MM.1S (cell line): ENCODE measurements around the gene LRRC1.

Experiments used
- DNase-seq: peaks from one replicate; pipeline ENCODE4 v3.0.0-alpha.2; 2015
- H2AFZ ChIP-seq: fragments of 300-600 bp; sonication (generic); 2 replicates; pipeline ENCODE4 v1.6.0; 2016; ENCODE audit warnings: antibody characterized with exemption, low read length
- H3F3A ChIP-seq: fragments of 300-600 bp; sonication (generic); 2 replicates; pipeline ENCODE4 v1.6.1; 2016; ENCODE audit warnings: mild to moderate bottlenecking, antibody characterized with exemption, low read length, moderate library complexity, mixed read lengths; ENCODE audit not compliant: insufficient read depth
- H3K27ac ChIP-seq: fragments of 300-600 bp; sonication (generic); 2 replicates; pipeline ENCODE4 v1.5.1; 2016; ENCODE audit warnings: mild to moderate bottlenecking, low read length
- H3K27me3 ChIP-seq: fragments of 300-600 bp; sonication (generic); replicated peaks from 2 replicates; pipeline ENCODE4 v1.6.0; 2016; ENCODE audit warnings: low read length; ENCODE audit not compliant: insufficient read depth
- H3K36me3 ChIP-seq: fragments of 300-600 bp; sonication (generic); replicated peaks from 2 replicates; pipeline ENCODE4 v1.6.1; 2016; ENCODE audit warnings: mild to moderate bottlenecking, low read length, mixed read lengths; ENCODE audit not compliant: insufficient read depth
- H3K4me1 ChIP-seq: fragments of 300-600 bp; sonication (generic); 2 replicates; pipeline ENCODE4 v1.6.1; 2016; ENCODE audit warnings: low read length, mixed read lengths
- H3K4me2 ChIP-seq: fragments of 300-600 bp; sonication (generic); 2 replicates; pipeline ENCODE4 v1.6.0; 2016; ENCODE audit warnings: low read depth, low read length
- H3K4me3 ChIP-seq: fragments of 300-600 bp; sonication (generic); 2 replicates; pipeline ENCODE4 v1.5.1; 2016; ENCODE audit warnings: low read length, mixed read lengths
- H3K79me2 ChIP-seq: fragments of 300-600 bp; sonication (generic); 2 replicates; pipeline ENCODE4 v1.6.1; 2016; ENCODE audit warnings: mixed run types, low read length, mixed read lengths
- H3K9ac ChIP-seq: fragments of 300-600 bp; sonication (generic); 2 replicates; pipeline ENCODE4 v1.6.1; 2016; ENCODE audit warnings: low read length, mixed read lengths
- H3K9me2 ChIP-seq: fragments of 300-600 bp; sonication (generic); replicated peaks from 2 replicates; pipeline ENCODE4 v1.6.1; 2016; ENCODE audit warnings: mild to moderate bottlenecking, low read length, mixed read lengths; ENCODE audit not compliant: insufficient read depth
- H3K9me3 ChIP-seq: fragments of 300-600 bp; sonication (generic); replicated peaks from 2 replicates; pipeline ENCODE4 v1.6.1; 2016; ENCODE audit warnings: mild to moderate bottlenecking, low read length, mixed read lengths; ENCODE audit not compliant: insufficient read depth
- H4K20me1 ChIP-seq: fragments of 300-600 bp; sonication (generic); 2 replicates; pipeline ENCODE4 v1.6.1; 2016; ENCODE audit warnings: mild to moderate bottlenecking, low read length, moderate library complexity, mixed read lengths; ENCODE audit not compliant: insufficient read depth
- EZH2 ChIP-seq: fragments of 300-600 bp; sonication (generic); optimal IDR thresholded peaks from 2 replicates; pipeline ENCODE3; 2017; ENCODE audit warnings: low read depth, mild to moderate bottlenecking, antibody characterized with exemption, low read length, mixed read lengths
- EZH2phosphoT487 ChIP-seq: fragments of 300-600 bp; sonication (generic); IDR thresholded peaks from 2 replicates; pipeline ENCODE4 v1.6.1; 2018; ENCODE audit warnings: antibody characterized with exemption, low read length
- TF ChIP-seq, protein P1 (sequence below): fragments of 300-600 bp; sonication (generic); IDR thresholded peaks from 2 replicates; pipeline ENCODE4 v1.5.1; 2016; ENCODE audit warnings: antibody characterized with exemption, low read length, mixed read lengths

LRRC1 gene

DNA sequence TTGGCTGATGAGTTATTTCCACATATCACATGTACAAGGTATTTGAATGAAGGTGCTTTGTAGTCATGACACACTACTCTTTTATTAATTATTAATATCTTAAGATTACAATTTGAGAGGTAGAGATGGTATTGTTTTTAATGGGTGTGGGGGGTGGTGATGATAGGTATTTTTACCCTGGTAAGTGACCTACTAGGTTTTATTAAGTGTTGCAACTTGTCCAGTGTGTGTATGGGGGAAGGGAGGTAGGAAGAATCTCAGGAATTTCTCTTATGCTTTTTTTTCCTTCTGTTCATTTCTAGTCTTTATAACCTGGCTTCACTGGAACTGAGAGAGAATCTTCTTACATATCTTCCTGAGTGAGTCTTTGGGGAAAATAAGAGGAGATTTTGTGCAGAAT lies 101.4 kb downstream of the LRRC1 start:
- Histone ChIP-seq H3K9ac (no peak overlapping the region), H3K27me3 (no peaks in the 10 kb centered on the region), H3K4me2 (no peak overlapping the region), H3K4me1 (peaks cover 48% of the 10 kb centered on the region), H3K4me3 (no peak overlapping the region), H4K20me1 (no peaks in the 10 kb centered on the region), H3K9me3 (no peaks in the 10 kb centered on the region), H3K79me2 (peaks cover 8% of the 10 kb centered on the region), H3F3A (peaks cover 28% of the 10 kb centered on the region), H2AFZ (no peak overlapping the region), H3K27ac (no peak overlapping the region), H3K9me2 (no peaks in the 10 kb centered on the region), H3K36me3 (no peaks in the 10 kb centered on the region)
- TF ChIP-seq, protein P1, sequence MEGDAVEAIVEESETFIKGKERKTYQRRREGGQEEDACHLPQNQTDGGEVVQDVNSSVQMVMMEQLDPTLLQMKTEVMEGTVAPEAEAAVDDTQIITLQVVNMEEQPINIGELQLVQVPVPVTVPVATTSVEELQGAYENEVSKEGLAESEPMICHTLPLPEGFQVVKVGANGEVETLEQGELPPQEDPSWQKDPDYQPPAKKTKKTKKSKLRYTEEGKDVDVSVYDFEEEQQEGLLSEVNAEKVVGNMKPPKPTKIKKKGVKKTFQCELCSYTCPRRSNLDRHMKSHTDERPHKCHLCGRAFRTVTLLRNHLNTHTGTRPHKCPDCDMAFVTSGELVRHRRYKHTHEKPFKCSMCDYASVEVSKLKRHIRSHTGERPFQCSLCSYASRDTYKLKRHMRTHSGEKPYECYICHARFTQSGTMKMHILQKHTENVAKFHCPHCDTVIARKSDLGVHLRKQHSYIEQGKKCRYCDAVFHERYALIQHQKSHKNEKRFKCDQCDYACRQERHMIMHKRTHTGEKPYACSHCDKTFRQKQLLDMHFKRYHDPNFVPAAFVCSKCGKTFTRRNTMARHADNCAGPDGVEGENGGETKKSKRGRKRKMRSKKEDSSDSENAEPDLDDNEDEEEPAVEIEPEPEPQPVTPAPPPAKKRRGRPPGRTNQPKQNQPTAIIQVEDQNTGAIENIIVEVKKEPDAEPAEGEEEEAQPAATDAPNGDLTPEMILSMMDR: no peak
- no peak for TF ChIP-seq EZH2phosphoT487
- no peak for TF ChIP-seq EZH2
- DNase-seq: no peak

DNA sequence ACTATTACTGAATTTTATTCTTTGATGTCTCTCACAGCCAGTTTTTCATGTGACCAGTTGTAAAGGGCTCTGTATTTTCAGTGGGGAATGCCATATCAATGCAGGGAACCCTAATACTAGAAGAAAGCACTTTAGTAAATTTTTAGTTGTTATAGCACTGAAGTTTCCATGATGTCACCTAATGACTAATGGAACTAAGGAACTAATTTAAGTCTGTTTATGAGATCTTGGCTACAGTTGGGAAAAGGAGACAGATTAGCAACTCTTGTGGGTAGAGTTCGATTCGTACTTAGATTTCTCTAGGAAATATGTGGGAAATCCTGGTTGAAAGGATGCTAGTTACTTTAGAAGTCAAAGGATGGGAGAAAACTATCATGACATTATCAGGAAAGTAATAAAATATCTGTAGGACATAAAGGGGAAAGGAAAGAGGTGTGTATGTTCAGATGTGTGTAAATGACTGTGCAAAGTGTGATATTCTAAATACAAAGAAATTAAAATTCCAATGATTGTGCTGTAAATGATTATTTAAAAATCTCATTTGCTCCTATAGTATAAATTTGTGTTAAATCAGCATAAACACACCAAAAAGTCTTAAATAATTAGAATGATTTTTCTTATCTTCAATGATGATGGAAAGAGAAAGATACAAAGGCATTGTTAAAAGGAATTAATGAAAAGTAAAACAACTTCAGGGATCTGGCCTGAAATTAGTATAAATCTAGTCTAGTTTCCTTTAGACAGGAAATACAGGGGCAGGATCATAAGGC lies 103.4 kb downstream of the LRRC1 start:
- H3K79me2 ChIP-seq: peaks cover 8% of the 10 kb centered on the region
- H3K4me1 ChIP-seq: peaks cover 35% of the 10 kb centered on the region
- no peaks in the 10 kb centered on the region for H3K9me3 ChIP-seq
- TF ChIP-seq, protein P1: no peak
- no peak for TF ChIP-seq EZH2phosphoT487
- no peak for TF ChIP-seq EZH2
- H3K9ac ChIP-seq: no peak overlapping the region
- H3K27ac ChIP-seq: no peak overlapping the region
- no peaks in the 10 kb centered on the region for H3K36me3 ChIP-seq
- no peaks in the 10 kb centered on the region for H3K27me3 ChIP-seq
- no peak for DNase-seq
- no peak overlapping the region for H3K4me2 ChIP-seq
- H4K20me1 ChIP-seq: no peaks in the 10 kb centered on the region
- H3K4me3 ChIP-seq: no peak overlapping the region
- H2AFZ ChIP-seq: no peak overlapping the region
- H3K9me2 ChIP-seq: no peaks in the 10 kb centered on the region
- H3F3A ChIP-seq: peaks cover 17% of the 10 kb centered on the region

DNA sequence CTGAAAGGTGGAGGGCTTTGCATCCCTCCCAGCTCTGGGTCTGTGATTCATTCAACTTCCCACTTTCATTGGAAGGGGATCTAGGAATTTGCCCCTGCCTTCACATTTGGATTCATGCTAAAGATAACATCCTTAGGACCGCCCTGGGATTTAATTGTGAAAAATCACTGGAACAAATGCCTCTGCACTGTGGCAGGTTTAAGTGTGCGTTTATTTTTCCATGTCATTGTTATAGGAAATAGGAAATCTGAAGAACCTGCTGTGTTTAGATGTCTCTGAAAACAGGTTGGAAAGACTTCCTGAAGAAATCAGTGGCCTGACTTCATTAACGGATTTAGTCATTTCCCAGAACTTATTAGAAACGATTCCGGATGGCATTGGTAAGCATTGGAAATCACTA lies 104.7 kb downstream of the LRRC1 start:
- no peaks in the 10 kb centered on the region for H3K9me3 ChIP-seq
- peaks cover 25% of the 10 kb centered on the region for H3K4me1 ChIP-seq
- no peak overlapping the region for H2AFZ ChIP-seq
- H3K9ac ChIP-seq: no peak overlapping the region
- H3K27ac ChIP-seq: no peak overlapping the region
- H3K9me2 ChIP-seq: no peaks in the 10 kb centered on the region
- no peak for DNase-seq
- no peaks in the 10 kb centered on the region; the same call in 1 of the 2 replicates for H3K36me3 ChIP-seq
- H4K20me1 ChIP-seq: no peaks in the 10 kb centered on the region
- TF ChIP-seq, protein P1: no peak
- TF ChIP-seq EZH2: no peak
- no peak for TF ChIP-seq EZH2phosphoT487
- no peaks in the 10 kb centered on the region for H3K27me3 ChIP-seq
- H3K4me3 ChIP-seq: no peak overlapping the region
- peaks cover 4% of the 10 kb centered on the region for H3F3A ChIP-seq
- no peak overlapping the region for H3K4me2 ChIP-seq
- H3K79me2 ChIP-seq: peaks cover 8% of the 10 kb centered on the region
